Measurements from ENCODE around the gene PCDHGA1.
A peak's percentile ranks its signal among the peaks of the same experiment; 100 is the strongest.
"Not testable (repeated sequence)": the region's sequence is repeated elsewhere in the genome, so short reads cannot be mapped to it uniquely, and the experiment has no call there.

Gene PCDHGA1

DNA sequence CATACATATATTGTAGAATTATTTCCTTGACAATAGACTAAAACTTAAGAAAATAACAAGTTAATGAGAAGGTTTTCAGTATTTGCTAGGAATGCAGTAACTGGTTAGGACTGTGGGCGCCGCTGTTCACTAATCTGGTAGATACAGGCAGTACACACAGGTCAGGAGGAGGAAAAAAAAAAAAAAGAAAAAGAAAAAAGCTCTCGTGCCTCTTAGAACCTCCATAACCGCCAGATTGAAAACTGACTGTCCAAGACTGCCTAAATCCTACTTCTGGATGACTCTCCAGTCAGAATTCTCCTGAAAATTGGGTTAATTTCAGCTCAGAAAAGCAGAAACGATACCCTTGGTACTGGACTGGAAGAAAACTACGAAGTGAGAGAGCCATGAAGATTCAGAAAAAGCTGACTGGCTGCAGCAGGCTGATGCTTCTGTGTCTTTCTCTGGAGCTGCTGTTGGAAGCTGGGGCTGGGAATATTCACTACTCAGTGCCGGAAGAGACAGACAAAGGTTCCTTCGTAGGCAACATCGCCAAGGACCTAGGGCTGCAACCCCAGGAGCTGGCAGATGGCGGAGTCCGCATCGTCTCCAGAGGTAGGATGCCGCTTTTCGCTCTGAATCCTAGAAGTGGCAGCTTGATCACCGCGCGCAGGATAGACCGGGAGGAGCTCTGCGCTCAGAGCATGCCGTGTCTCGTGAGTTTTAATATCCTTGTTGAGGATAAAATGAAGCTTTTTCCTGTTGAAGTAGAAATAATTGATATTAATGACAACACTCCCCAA is at the start of gene PCDHGA1:
PCDHGA1 (plus strand) TSS at position 216 of the 782 bp plus-strand sequence.
- DNase-seq = peak; percentile 28 to 42

DNA sequence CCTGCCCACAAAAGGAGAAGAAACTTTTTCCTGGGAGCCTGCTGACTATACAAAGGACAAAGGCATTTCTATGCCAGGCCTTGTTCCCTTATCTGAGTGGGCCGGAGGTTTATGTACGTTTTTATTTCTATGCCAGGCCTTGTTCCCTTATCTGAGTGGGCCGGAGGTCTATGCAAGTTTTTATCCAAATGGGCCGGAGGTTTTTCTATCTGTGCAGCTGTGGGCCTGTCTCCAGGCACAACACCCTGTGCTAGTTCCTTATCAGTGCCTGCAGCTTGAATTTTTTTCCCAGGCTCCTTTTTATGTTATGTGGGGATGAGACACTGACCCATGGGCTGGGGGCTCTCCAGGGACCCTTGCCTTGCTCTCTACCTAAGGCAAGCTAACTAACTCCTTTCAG is 31.9 kb upstream of the PCDHGA1 start:
- DNase-seq = no peak

GRCh38 chr5:141303756-141304155 is 26.6 kb upstream of the PCDHGA1 start, which contains the start of gene SLC25A2:
Gene SLC25A2 (minus strand): TSS chr5:141304049. CDS start chr5:141303865, 184 bp downstream.
- DNase-seq = no peak

DNA sequence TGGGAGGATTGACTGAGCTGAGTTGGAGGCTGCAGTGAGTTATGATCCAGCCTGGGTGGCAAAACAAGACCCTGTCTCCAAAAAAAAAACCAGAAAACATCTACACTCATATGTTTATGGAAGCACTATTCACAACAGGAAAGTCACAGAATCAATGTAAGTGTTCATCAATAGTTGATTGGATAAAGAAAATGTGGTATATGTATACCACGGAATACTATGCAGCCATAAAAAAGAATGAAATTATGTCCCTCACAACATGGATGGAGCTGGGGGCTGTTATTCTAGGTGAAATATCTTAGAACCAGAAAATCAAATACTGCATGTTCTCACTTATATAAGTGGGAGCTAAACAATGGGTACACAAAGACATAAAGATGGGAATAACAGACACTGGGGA is 23.7 kb upstream of the PCDHGA1 start:
- no peak for DNase-seq

DNA sequence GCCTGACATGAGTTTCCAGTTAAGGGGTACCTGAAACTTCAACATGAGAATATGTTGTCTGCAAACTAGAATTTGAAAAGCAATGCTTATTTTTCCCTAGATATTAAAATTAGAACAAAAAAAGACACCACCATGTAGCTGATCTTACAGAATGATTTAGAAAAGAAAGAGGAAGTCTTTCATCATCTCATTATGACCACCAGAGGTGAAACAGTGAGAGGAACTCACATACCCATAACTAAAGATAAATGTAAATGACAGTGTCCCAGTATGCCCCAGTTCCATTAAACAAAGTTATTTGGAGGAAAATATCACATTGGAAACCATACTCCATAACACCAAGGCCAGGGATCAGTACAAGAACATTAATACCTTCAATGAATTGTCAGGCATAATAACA is 16.6 kb upstream of the PCDHGA1 start:
- no peak for DNase-seq

- DNase-seq = not testable (repeated sequence)
These were observed 13.4 kb upstream of the PCDHGA1 start for GRCh38 chr5:141316963-141317362.

DNA sequence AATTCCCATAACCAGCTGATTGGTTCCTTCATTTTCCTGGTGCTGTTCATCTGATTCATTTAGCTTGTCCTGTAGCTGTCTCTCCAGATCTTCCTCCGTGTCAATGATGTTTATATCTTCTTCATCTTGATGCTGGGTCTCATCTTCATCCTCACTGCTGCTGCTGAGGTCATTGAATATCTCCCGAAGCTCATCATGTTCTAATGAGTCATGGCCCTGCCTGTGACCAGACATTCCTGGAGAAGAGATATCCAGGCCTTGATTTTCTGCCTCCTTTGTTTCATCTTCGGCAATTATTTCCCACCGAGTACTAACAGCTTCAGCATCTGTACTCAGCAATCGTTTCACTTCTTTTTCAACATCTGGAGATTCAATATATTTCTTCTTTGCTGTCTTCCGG is 11.1 kb upstream of the PCDHGA1 start:
- no peak for DNase-seq

DNA sequence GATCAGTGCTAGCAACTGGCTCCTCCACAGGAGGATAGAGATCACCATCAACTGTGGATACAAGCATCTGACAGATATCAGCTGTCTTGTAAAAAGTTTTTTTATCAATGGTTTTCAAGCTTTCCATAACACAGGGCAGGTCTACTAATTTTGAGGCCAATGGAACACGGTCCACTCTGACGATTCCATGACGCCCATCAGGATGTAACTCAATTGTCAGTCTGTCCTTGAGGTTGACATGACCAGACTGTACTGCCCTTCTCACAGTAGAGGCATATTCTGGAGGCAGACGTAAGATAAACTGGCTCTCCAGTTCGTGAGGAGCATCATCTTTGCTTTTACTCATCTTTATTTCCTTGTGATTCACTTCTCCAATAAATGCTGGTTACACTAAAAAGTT is 10.6 kb upstream of the PCDHGA1 start:
- DNase-seq = no peak

GRCh38 chr5:141320225-141321169 is 9.8 kb upstream of the PCDHGA1 start, which contains the start of gene TAF7:
Gene TAF7 (minus strand): TSS chr5:141320784. CDS start chr5:141320044, 740 bp downstream.
- peak; percentile 94 for DNase-seq

DNA sequence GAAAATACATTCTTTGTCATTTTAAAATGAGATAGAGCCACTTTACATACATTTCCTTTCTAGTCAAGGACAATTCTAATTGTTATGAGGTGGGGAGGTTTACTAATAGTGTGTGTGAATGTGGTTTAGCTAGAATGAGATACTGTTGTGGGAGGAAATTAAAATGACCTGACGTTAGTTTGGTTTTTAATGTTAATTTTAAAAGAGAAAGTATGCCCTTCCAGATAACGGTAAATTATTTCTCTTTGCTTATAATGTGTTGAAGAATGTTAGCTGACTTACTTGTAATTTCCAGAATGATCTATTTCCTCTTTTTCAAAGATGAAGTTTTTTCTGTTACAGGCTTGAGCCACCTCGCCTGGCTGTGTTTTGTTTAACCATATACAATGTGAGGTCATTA is 8.1 kb upstream of the PCDHGA1 start:
- DNase-seq = no peak

- DNase-seq = peak; percentile 74 to 77
These were observed 4.0 kb upstream of the PCDHGA1 start for GRCh38 chr5:141326088-141326854.

DNA sequence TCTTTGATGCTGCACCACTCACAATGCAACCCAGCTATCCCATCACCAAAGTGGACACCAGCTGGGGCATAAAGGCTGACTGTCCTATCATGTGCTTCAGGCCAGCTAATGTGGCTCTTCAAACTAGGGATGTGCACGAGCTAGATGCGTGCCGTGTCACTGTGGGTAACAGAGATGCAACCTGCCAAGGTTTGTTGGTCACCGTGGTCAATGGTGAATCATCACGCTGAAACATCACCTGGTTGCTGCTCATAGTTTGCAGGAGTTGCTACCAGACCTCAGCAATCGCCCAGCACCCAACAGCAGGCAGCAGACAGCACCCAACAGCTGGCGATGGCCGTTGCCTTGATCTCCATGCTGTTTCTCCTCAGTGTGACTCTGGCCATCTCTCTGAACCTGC is 2.1 kb upstream of the PCDHGA1 start:
- no peak for DNase-seq

DNA sequence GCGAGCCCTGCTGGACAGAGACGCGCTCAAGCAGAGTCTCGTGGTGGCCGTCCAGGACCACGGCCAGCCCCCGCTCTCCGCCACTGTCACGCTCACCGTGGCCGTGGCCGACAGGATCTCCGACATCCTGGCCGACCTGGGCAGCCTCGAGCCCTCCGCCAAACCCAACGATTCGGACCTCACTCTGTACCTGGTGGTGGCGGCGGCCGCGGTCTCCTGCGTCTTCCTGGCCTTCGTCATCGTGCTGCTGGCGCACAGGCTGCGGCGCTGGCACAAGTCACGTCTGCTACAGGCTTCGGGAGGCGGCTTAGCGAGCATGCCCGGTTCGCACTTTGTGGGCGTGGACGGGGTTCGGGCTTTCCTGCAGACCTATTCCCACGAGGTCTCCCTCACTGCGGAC is 2.3 kb downstream of the PCDHGA1 start:
- DNase-seq = not testable (repeated sequence)

DNA sequence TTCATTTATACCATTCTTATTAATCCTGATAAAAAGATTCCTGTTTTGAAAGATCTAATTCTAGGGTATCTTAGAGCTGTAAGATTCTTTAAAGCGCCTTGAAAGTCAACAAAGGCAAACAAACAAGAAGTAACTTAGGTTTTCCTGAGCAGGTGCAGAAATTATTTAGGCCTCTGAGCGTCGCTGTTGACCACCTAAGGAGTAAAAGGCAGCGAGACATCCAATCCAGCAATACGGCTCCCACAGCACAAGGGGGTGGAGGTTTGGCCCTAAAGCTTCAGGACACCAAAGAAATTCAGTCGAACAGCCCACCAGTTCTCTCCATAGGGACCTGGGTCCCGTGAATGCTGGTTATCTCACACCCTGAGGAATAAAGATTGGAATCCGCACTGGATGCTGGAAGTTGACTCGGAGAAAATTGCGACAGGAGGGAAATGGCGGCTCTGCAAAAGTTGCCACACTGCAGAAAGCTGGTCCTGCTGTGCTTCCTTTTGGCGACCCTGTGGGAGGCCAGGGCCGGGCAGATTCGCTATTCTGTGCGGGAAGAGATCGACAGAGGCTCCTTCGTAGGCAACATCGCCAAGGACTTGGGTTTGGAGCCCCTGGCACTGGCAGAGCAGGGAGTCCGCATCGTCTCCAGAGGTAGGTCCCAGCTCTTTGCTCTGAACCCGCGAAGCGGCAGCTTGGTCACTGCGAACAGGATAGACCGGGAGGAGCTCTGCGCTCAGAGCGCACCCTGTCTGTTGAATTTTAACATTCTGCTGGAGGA is 8.4 kb downstream of the PCDHGA1 start, which contains the start of gene PCDHGA2:
PCDHGA2 (plus strand) TSS at position 223 of the 769 bp plus-strand sequence.
- DNase-seq = no peak

GRCh38 chr5:141340781-141341354 is 10.6 kb downstream of the PCDHGA1 start:
- not testable (repeated sequence) for DNase-seq

- DNase-seq = no peak
These were observed 12.5 kb downstream of the PCDHGA1 start for GRCh38 chr5:141342773-141343172.

DNA sequence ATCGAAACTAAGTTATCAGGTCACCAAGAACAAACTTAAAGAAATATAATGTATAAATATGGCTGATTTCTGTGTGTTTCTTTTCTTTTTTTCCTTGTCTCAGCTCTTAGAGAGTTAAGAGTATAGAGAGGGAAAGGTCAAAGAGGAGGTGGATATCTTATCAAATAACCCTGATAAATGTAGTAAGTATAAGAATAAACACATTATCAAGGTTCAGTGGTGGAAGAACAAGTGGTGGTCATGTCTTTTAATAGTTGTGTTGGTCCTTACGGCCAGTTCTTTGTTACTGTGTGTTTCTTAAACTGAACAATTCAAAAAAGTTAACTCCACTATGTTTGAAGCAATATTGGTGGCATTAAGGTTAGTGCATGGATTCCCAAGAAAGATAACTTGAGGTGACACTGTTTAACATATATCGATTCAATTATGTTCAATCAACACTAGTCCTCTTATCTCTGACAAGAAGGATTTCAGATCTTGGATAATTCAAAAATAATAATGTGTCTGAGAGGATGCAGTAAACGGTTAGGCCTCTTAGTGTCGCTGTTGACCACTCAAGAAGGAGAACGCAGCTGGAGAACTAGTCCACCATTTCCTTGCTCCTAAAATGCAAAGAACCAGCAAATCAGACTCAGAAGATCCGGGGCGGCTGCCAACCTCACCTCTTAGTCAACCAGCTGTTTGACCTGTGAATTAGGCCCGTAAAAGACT is 13.1 kb downstream of the PCDHGA1 start, which contains the start of gene PCDHGA3:
PCDHGA3 (plus strand) TSS at position 588 of the 711 bp plus-strand sequence. CDS start 205 bp downstream, outside the sequence.
- DNase-seq = no peak

DNA sequence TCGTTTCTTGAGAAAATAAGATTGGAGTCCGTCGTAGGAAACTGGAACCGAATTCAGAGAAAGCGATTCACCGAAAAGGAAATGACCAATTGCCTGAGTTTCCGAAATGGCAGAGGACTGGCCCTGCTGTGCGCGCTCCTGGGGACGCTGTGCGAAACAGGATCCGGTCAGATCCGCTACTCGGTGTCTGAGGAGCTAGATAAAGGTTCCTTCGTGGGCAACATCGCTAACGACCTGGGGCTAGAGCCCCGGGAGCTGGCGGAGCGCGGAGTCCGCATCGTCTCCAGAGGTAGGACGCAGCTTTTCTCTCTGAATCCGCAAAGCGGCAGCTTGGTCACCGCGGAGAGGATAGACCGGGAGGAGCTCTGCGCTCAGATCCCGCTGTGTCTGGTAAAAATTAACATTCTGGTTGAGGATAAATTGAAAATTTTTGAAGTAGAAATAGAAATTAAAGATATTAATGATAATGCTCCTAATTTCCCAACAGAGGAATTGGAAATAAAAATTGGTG is 13.7 kb downstream of the PCDHGA1 start:
- DNase-seq = no peak

DNA sequence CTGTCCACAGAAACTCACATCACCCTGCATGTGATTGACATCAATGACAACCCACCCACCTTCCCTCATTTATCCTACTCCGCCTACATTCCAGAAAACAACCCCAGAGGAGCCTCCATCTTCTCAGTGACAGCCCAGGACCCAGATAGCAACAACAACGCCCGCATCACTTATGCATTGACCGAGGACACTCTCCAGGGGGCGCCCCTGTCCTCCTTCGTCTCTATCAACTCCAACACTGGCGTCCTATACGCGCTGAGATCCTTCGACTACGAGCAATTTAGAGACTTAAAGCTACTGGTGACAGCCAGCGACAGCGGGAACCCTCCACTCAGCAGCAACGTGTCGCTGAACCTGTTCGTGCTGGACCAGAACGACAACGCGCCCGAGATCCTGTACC is 15.0 kb downstream of the PCDHGA1 start:
- DNase-seq = no peak

DNA sequence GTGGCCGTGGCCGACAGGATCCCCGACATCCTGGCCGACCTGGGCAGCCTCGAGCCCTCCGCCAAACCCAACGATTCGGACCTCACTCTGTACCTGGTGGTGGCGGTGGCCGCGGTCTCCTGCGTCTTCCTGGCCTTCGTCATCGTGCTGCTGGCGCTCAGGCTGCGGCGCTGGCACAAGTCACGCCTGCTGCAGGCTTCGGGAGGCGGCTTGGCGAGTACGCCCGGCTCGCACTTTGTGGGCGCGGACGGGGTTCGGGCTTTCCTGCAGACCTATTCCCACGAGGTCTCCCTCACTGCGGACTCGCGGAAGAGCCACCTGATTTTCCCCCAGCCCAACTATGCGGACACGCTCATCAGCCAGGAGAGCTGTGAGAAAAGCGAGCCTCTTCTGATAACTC is 15.7 kb downstream of the PCDHGA1 start:
- not testable (repeated sequence) for DNase-seq

Data from CD4-positive, alpha-beta T cell treated with Interleukin-4 for 1 hour (primary cell).